Measurements from ENCODE around the gene ZNF554.

ZNF554 gene

DNA sequence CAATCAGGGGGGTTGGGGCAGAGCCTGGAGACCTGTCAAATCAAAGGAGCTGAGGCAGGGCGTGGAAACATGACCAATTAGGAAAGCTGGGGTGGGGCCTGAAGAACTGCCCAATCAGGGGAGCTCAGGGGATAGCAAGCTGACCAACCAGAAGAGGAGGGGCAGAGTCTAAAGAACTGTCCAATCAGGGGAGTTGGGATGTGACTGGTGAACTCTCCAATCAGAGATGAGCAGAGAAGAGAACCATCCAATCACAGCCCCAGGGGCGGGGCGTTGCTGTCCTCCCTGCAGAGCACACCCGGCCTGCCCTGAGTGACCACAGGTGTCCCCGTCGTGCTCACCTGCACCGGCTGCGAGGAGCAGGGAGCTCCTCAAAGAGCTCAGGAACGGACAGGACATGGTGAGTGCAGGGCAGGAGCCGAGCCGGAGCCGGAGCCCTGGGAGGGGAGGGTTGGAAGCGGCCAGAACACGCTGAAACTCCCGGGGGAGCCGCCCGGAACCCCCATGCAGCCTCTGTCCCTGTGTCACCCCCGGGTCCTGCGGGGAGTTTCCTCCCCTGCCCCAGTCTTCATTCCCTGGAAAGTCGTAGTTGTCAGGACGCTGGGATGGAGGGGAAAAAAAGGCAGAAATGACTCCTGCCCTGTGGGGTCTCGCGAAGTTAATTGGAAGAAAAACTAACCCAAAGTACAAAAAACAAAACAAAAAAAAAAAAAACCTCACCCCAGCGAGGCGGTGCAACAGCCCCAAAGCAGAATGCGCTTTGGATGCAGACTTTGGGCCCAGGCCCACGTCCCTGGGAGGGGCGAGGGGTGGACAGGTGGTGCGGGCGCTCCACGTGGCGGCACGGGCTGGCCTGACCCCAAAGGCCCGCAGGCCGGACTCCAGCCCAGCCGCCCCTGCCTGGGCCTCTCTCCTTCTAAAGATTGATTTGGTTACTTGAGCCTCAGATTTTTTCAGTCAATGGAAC lies 47.6 kb downstream of the ZNF554 start, which contains the start of gene ZNF556:
TSS of gene ZNF556 (plus strand) at position 311 of the 967 bp plus-strand sequence. CDS start at position 398, 87 bp downstream.
- no peak for DNase-seq (ENCODE audit: low spot score)

DNA sequence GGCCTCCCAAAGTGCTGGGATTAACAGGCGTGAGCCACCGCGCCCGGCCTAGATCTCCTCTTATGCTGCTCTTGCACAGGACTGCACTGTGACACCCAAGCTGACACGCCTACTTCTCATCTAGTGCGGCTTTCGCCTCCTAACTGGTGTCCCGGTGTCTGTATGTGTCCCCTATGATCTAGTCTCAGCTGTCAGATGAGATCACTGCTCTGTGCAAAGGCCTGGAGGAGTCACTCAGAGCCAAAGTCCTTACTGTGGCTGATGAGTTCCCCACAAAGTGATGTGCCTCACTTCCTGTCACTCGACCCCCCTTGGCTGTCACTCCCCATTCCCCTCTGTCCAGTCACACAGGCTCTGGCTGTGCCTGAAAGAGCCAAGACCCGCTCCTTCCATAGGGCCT lies 50.0 kb downstream of the ZNF554 start:
- no peak for DNase-seq (ENCODE audit: low spot score)

DNA sequence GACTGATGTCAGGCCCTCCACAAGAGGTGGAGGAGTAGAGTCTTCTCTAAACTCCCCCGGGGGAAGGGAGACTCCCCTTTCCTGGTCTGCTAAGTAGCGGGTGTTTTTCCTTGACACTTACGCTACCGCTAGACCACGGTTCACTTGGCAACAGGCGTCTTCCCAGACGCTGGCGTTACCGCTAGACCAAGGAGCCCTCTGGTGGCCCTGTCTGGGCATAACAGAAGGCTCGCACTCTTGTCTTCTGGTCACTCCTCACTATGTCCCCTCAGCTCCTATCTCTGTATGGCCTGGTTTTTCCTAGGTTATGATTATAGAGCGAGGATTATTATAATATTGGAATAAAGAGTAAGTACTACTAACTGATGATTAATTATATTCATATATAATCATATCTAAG lies 52.5 kb downstream of the ZNF554 start:
- peak; percentile 5 for DNase-seq (ENCODE audit: low spot score)

DNA sequence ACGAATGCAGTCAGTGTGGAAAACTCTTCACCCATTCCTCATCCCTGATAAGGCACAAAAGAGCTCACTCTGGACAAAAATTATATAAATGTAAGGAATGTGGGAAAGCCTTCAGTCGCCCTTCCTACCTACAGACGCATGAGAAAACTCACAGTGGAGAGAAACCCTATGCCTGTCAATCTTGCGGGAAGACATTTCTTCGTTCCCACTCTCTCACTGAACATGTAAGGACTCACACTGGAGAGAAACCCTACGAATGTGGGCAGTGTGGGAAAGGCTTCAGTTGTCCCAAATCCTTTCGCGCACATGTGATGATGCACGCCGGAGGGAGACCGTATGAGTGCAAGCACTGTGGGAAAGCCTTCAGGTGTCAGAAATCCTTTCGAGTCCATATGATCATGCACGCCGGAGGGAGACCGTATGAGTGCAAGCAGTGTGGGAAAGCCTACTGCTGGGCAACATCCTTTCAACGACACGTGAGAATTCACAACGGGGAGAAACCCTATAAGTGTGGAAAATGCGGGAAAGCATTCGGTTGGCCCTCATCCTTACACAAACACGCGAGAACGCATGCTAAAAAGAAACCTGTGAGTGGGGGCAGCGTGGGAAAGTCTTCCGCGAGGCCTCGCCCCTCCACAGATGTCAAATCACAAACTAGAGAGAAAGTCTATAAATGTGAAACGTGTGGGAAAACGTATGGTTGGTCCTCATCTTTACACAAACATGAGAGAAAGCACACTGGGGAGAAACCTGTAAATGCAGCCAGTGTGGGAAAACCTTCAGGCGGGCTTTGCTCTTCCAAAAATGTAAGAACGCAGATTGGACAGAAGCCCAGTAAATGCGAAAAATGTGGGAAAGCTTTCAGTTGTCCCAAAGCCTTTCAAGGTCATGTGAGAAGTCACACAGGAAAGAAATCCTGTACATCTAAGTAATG lies 58.0 kb downstream of the ZNF554 start:
- no peak for DNase-seq (ENCODE audit: low spot score)

DNA sequence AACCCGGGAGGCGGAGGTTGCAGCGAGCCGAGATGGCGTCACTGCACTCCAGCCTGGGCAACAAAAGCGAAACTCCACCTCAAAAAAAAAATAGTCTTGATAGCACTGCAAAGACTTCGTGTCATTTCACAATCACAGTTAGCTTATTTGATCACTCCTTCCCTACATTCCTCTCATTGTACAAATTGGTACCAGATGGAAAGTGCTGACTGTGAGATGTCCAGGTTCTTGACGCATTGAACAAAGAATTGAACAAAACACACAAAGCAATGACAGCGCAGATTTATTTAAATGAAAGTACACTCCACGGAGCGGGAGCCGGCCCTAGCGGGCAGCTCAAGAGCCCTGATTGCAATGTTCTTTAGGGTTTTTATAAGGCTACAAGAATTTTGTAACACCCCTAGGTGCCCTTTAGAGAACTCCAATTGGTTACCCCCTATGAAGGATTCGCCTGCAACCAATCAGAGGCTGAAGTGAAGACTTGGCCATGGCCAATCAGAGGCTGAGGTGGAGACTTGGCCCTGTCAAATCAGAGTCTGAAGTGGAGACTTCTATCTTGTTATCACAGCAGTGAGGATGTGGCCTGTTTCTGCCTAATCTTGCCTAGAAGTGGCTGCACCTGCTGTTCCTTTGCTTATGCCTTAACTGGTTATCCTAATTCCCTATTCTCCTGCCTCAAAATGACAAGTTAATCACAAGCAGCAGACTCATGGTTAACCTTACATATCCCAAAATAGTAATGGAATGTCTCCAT lies 64.2 kb downstream of the ZNF554 start:
- no peak for DNase-seq (ENCODE audit: low spot score)

DNA sequence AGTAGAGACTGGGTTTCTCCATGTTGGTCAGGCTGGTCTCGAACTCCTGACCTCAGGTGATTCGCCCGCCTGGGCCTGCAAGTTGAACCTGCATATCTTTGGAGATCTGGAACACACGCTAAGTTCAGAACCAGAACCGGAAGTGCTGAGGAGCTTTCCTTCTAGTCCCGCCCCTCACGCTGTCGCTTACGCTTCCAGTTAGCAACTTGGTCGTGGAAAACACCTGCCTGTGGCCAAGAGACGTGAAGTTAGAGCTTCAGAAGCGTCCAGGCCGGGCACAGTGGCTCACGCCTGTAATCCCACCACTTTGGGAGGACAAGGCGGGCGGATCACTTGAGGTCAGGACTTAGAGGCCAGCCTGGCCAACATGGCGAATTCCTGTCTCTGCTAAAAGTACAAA lies 66.1 kb downstream of the ZNF554 start:
- no peak for DNase-seq (ENCODE audit: low spot score)
